Measurements from ENCODE around the gene TARP.

The TARP gene

GRCh38 chr7:38273286-38273995 is at the start of gene TARP:
TSS of gene TARP (minus strand) at chr7:38273636.
- no peak for DNase-seq

- DNase-seq: no peak
These were observed 49.7 kb upstream of the TARP start for GRCh38 chr7:38323156-38323555.

DNA sequence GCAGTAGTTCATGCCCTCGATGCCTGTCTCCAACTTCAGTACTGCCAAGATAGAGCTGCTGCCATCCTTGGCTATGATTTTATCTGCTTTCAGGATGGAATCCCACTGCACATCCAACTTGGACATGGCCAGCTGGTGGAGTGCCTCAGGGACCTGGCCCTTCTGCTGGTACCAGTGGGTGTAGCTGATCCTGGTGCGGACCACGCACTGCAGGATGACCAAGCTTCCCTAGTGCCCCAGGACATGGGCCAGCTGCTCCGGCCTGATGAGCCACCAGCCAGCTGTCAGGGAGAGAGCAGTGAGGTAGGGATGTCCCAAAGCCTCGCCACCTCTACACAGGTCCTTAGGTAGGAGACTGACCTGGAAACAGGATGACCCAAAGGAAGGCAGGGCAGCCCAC is 49.0 kb upstream of the TARP start:
- no peak for DNase-seq

- DNase-seq: no peak
These were observed 48.5 kb upstream of the TARP start for GRCh38 chr7:38321967-38322366.

GRCh38 chr7:38321515-38321944 is 48.1 kb upstream of the TARP start:
- no peak for DNase-seq

GRCh38 chr7:38321050-38321449 is 47.6 kb upstream of the TARP start:
- no peak for DNase-seq

DNA sequence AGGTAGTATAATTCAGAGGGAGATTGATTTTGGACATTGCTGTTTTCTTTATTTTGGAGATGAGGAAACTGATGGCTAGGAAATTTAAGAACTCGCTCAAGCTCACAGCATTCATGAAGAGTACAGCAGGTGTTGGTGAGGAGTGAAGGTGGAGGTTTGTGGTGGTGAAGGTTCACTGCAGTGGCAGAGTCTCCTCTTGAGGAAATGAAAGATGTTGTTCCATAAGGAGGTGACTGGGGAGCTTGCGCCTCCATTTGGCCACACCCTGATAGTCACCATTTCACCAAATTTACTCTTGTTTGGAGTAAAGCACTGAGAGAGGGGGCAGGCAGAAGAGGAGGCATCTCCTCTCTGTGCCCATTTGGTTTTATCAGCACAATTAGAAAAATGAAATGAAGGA is 46.4 kb upstream of the TARP start:
- DNase-seq: no peak

DNA sequence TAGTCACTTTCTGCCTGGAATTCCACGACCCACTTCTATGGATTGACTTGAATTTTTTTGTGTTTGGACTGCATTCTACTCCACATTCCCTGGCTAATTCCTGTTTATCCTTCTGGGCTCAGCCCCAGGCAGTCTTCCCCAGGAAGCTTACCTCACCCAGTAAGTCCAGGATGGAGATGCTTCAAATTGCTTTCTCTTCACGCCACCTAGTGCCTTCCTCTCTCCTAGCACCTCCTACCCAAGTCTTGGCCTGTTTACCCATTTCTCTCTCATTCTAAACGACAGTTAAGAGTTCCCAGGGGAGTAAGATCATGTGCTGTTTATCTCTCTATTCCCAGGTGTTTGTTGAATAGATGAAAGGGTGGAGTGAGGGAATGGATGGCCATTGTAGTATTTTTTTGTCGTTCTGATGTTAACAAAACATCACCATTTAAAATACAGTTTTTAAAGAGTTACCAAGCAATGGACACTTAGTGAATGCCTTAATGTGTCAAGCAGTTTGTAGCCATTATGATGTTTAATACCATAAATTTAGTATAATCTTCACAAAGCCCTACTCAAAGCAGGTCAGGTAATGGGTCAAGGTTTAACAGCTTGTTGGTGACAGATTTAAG is 45.5 kb upstream of the TARP start:
- DNase-seq: peak; percentile 47

DNA sequence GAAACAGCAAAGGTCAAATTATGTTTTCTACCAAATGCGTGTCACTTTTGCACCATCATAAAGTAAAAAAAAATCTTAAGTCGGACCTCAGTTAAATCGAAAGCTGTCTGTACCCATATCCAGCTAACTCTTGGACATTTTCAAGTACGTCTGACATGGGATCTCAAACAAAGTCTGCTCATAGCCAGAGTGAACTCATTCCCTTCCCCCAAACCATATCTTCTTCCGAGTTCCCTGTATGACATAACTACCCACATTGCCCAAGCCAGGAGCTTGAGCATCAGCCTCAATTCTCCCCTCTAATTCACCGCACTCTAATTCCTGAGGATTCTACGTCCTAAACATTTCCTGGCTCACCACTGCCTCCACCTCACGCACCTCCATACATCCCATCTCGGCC is 44.8 kb upstream of the TARP start:
- DNase-seq: no peak

- peak; percentile 25 for DNase-seq
These were observed 44.1 kb upstream of the TARP start for GRCh38 chr7:38317515-38317914.

GRCh38 chr7:38316733-38317360 is 43.4 kb upstream of the TARP start:
- DNase-seq: no peak

GRCh38 chr7:38315410-38315809 is 42.0 kb upstream of the TARP start:
- no peak for DNase-seq

DNA sequence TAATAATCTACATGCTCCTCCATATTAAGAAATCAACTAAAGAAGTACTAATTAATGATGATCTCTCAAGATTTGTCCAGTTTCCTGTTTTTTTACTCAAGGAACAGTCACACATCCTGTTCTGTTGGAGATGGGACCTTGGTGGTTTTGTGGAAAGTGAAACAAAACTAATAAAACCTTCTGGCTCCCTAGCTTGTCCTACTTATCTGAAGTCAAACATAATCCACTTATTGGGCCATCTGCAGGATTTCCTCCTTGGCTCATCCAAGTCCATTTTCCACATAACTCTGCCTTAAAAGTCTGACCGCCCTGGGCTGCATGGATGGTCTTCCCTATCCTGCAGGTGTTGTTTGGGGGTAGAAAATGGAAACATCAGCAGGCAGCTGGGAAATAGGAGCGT is 39.4 kb upstream of the TARP start:
- DNase-seq: no peak

- peak; percentile 49 for DNase-seq
These were observed 38.0 kb upstream of the TARP start for GRCh38 chr7:38311329-38311937.

- DNase-seq: no peak
These were observed 37.2 kb upstream of the TARP start for GRCh38 chr7:38310591-38311101.

GRCh38 chr7:38309555-38309954 is 36.1 kb upstream of the TARP start:
- no peak for DNase-seq

GRCh38 chr7:38308140-38308539 is 34.7 kb upstream of the TARP start:
- no peak for DNase-seq

- no peak for DNase-seq
These were observed 34.2 kb upstream of the TARP start for GRCh38 chr7:38307640-38308039.

DNA sequence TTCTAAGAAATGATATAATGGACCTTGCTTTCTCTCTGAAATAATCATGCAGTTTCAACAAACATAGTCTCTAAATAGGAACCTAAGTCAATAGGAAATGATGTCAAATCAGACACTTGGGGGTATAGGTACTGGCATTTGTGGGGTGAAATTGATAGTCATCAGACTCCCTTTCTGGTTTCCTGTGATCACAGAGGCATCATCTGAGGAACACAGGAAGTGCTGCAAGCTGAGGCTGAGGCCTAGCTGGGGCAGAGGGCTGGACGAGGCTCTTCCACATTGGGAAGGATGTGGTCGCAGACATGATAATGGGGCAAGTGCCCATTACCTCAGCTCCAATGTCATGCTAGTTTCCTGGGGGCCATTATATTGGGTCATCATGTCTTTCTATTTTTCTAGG is 33.5 kb upstream of the TARP start:
- peak; percentile 75 for DNase-seq

DNA sequence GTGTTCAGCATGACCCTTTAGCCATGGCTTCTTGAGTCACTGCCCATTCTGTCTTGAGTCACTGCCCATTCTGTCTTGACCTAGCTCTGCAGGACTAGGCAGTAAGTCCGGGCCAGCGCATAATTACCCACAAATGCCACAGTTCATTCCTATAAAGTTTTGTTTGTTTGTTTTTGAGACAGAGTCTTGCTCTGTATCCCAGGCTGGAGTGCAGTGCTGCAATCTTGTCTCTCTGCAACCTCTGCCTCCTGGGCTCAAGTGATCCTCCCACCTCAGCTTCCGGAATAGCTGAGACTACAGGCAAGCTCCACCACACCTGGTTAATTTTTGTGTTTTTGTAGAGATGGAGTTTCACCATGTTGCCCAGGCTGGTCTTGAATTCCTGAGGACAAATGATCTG is 32.7 kb upstream of the TARP start:
- no peak for DNase-seq

- DNase-seq: peak; percentile 48
These were observed 30.4 kb upstream of the TARP start for GRCh38 chr7:38303866-38304265.

GRCh38 chr7:38300175-38300574 is 26.7 kb upstream of the TARP start:
- DNase-seq: peak; percentile 28

GRCh38 chr7:38299275-38299931 is 26.0 kb upstream of the TARP start:
- DNase-seq: no peak
